SU-DHL-6 (cell line): ENCODE data around the gene VSX2.

ENCODE experiments used
- H2AFZ ChIP-seq: fragments of 200-600 bp; sonication (generic); 2 replicates; pipeline ENCODE4 v1.6.1; 2014; ENCODE audit warnings: low read depth, mild to moderate bottlenecking, moderate library complexity, mixed read lengths, antibody characterized with exemption, low read length; ENCODE audit not compliant: severe bottlenecking
- H3F3A ChIP-seq: fragments of 200-600 bp; shearing (Covaris generic); 2 replicates; pipeline ENCODE4 v1.6.0; 2016; ENCODE audit warnings: antibody characterized with exemption, mild to moderate bottlenecking; ENCODE audit not compliant: insufficient read depth
- H3K27ac ChIP-seq: fragments of 200-600 bp; sonication (generic); 2 replicates; pipeline ENCODE4 v1.5.1; 2016; ENCODE audit warnings: low read depth, mild to moderate bottlenecking, low read length, moderate library complexity, mixed read lengths
- H3K27me3 ChIP-seq: fragments of 200-600 bp; sonication (generic), shearing (Covaris generic); 2 replicates; pipeline ENCODE4 v1.6.0; 2014; ENCODE audit warnings: mild to moderate bottlenecking, low read length
- H3K36me3 ChIP-seq: fragments of 200-600 bp; sonication (generic); 2 replicates; pipeline ENCODE4 v1.6.1; 2014; ENCODE audit warnings: mild to moderate bottlenecking, low read length, mixed read lengths
- H3K4me2 ChIP-seq: fragments of 300-600, 200-600 bp; shearing (Covaris generic), sonication (generic); 2 replicates; pipeline ENCODE4 v1.6.0; 2014; ENCODE audit warnings: low read length, low read depth, mild to moderate bottlenecking; ENCODE audit not compliant: poor library complexity, severe bottlenecking
- H3K4me3 ChIP-seq: fragments of 200-600 bp; sonication (generic); 2 replicates; pipeline ENCODE4 v1.5.1; 2014; ENCODE audit warnings: antibody characterized with exemption, low read length, mild to moderate bottlenecking, mixed read lengths; ENCODE audit not compliant: insufficient read depth, poor library complexity, severe bottlenecking
- H3K79me2 ChIP-seq: fragments of 200-600 bp; sonication (generic); 2 replicates; pipeline ENCODE4 v1.6.1; 2014; ENCODE audit warnings: mild to moderate bottlenecking, low read length, moderate library complexity; ENCODE audit not compliant: insufficient read depth
- H3K9ac ChIP-seq: fragments of 200-600 bp; sonication (generic); 2 replicates; pipeline ENCODE4 v1.7.0; 2014; ENCODE audit warnings: mild to moderate bottlenecking, low read length
- H3K9me2 ChIP-seq: fragments of 200-600 bp; sonication (generic); replicated peaks from 2 replicates; pipeline ENCODE4 v1.6.1; 2014; ENCODE audit warnings: low read length; ENCODE audit not compliant: insufficient read depth
- H3K9me3 ChIP-seq: fragments of 200-600 bp; sonication (generic); 2 replicates; pipeline ENCODE4 v1.6.1; 2014; ENCODE audit warnings: low read length, mixed read lengths; ENCODE audit not compliant: insufficient read depth
- H4K20me1 ChIP-seq: fragments of 200-600 bp; sonication (generic); 2 replicates; pipeline ENCODE4 v1.6.1; 2014; ENCODE audit warnings: low read depth, mild to moderate bottlenecking, antibody characterized with exemption, low read length, moderate library complexity, mixed read lengths
- EZH2phosphoT487 ChIP-seq: fragments of 200-600 bp; sonication (generic), shearing (Covaris generic); conservative IDR thresholded peaks from 2 replicates; pipeline ENCODE4 v1.6.1; 2018; ENCODE audit warnings: mild to moderate bottlenecking, antibody characterized with exemption, low read length, moderate library complexity, mixed read lengths
- TF ChIP-seq, protein P1 (sequence below): fragments of 200-600 bp; sonication (generic); IDR thresholded peaks from one replicate; pipeline ENCODE4 v1.5.1; 2017; ENCODE audit warnings: antibody characterized with exemption, mild to moderate bottlenecking, low read length, moderate library complexity; ENCODE audit not compliant: insufficient read depth, poor library complexity, severe bottlenecking

Gene VSX2

DNA sequence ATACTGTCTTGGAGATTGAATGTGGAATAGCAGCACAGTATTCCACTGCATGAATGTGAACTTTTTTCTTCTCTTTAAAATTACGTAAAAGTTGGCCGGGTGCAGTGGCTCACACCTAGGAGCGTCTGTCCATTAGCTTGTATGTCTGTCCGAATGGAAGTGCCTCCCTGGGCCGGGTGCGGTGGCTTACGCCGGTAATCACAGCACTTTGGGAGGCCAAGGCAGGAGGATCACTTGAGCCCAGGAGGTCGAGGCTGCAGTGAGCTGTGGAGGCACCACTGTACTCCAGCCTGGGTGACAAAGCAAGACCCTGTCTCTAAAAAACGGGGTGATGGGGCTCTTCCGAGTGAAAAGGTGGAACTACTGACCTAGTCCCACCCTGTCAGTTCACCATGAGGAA lies 22.6 kb upstream of the VSX2 start:
- H4K20me1 ChIP-seq, result no peaks in the 10 kb centered on the region
- H3K9me2 ChIP-seq, result no peaks in the 10 kb centered on the region
- H3F3A ChIP-seq, result no peaks in the 10 kb centered on the region
- no peak overlapping the region for H3K4me3 ChIP-seq
- H2AFZ ChIP-seq, result no peak overlapping the region
- no peaks in the 10 kb centered on the region for H3K27me3 ChIP-seq
- no peak overlapping the region for H3K9ac ChIP-seq
- H3K36me3 ChIP-seq, result no peaks in the 10 kb centered on the region
- H3K4me2 ChIP-seq, result no peak overlapping the region
- H3K79me2 ChIP-seq, result no peaks in the 10 kb centered on the region
- H3K27ac ChIP-seq, result no peak overlapping the region
- no peaks in the 10 kb centered on the region for H3K9me3 ChIP-seq
- no peak for TF ChIP-seq EZH2phosphoT487
- TF ChIP-seq, protein P1, sequence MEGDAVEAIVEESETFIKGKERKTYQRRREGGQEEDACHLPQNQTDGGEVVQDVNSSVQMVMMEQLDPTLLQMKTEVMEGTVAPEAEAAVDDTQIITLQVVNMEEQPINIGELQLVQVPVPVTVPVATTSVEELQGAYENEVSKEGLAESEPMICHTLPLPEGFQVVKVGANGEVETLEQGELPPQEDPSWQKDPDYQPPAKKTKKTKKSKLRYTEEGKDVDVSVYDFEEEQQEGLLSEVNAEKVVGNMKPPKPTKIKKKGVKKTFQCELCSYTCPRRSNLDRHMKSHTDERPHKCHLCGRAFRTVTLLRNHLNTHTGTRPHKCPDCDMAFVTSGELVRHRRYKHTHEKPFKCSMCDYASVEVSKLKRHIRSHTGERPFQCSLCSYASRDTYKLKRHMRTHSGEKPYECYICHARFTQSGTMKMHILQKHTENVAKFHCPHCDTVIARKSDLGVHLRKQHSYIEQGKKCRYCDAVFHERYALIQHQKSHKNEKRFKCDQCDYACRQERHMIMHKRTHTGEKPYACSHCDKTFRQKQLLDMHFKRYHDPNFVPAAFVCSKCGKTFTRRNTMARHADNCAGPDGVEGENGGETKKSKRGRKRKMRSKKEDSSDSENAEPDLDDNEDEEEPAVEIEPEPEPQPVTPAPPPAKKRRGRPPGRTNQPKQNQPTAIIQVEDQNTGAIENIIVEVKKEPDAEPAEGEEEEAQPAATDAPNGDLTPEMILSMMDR, result no peak

GRCh38 chr14:74217672-74218448 lies 21.4 kb upstream of the VSX2 start:
- Histone ChIP-seq H3K36me3 (no peaks in the 10 kb centered on the region), H4K20me1 (no peaks in the 10 kb centered on the region), H3K79me2 (no peaks in the 10 kb centered on the region), H3F3A (no peaks in the 10 kb centered on the region), H3K9me3 (no peaks in the 10 kb centered on the region), H3K4me3 (no peak overlapping the region), H3K4me2 (peak overlapping the region; percentile 29), H3K9me2 (no peaks in the 10 kb centered on the region), H3K27me3 (no peaks in the 10 kb centered on the region), H3K9ac (no peak overlapping the region), H2AFZ (peak overlapping the region; percentile 61), H3K27ac (no peak overlapping the region)
- no peak for TF ChIP-seq EZH2phosphoT487
- TF ChIP-seq, protein P1, result peak; percentile 97

GRCh38 chr14:74218462-74218861 lies 20.8 kb upstream of the VSX2 start:
- Histone ChIP-seq H3K27ac (no peak overlapping the region), H3K9ac (no peak overlapping the region), H3K27me3 (no peaks in the 10 kb centered on the region), H2AFZ (no peak overlapping the region), H3K9me3 (no peaks in the 10 kb centered on the region), H3F3A (no peaks in the 10 kb centered on the region), H3K9me2 (no peaks in the 10 kb centered on the region), H3K4me3 (no peak overlapping the region), H3K36me3 (no peaks in the 10 kb centered on the region), H3K79me2 (no peaks in the 10 kb centered on the region), H4K20me1 (no peaks in the 10 kb centered on the region), H3K4me2 (no peak overlapping the region)
- TF ChIP-seq, protein P1, result no peak
- no peak for TF ChIP-seq EZH2phosphoT487
